Measurements from ENCODE around the gene TRIM9.

TRIM9 gene

DNA sequence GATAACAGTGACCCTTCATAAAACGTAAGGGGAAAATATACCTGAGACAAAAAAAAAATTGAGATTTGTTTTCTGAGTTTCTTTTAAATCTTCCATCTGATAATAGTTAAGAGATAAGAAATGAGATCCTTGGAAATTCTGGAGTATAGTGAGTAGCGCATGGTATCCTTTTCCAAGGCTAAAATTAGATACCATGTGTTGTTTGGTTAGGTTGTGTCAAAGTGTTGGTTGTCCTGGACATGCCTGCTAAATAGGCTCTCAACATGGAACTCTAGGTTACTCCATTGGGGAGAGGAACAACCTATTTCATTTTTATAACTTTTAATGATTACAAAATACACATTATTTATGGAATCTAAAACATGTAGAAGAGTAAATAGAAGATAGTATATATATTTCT lies 165.4 kb downstream of the TRIM9 start:
- no peak for DNase-seq

DNA sequence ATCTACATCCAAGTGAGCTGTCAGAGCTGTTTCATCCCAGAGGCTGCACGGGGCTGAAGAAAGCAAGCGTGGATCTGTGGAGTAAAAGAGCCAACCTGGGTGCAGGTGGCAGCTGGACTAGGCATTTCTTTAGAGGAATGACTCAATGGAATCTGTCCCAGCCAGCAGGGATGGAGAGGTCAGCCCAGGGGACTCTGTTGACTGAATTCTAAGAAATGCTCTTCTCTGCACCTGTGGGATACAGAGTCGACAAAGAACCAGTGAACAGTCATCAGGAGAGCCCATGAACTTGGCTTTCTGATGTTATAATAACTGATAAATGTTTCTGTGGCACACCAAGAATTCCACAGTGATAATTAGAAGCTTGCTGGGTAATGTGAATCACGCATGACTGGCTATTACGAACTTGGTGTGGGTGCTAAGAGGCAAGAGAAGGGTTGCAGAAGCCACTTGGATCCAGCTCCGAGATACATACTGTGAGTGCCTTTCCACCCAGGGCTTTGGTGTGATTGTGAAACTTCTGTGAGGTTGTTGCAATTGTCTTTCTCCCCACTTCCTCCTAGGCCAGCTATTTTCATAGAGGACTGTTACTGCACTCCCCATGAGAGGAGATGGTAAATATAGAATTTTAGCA lies 166.8 kb downstream of the TRIM9 start:
- DNase-seq = no peak

DNA sequence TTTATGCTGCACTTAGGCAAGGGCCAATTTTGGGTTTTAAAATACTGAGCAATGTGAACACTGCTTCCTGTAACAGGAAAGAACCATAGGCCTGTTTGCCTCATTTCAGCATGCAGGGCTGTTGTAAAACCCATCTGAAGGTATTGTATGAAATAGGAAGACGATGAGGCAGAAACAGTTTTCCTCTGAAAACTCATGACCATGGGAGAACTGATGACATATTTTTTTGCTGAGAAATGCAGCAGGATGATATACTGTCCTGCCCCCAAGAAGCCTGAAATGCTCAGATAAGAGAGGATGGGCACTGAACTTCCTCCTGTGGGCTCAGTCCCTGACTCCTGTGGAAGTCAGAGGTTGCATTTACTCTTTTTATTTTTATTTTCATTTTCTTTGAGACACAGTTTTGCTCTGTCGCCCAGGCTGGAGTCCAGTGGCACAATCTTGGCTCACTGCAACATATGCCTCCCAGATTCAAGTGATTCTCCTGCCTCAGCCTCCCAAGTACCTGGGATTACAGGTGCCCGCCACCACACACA lies 168.0 kb downstream of the TRIM9 start:
- no peak for DNase-seq

Data from NCI-H82 (cell line).